ENCODE data around the gene DPH5. TPM values are rescaled to one million over a fixed set of nuclear protein-coding genes. Genes with fewer than 3 reads are reported as not detected.

Gene DPH5
- total RNA-seq, 1 experiment from 2014 or later = 76.8 TPM

- peaks cover 14% of the 10 kb centered on the region for H3K4me1 Mint-ChIP-seq (ENCODE audit: insufficient read depth, unreplicated experiment)
- no peak for DNase-seq (ENCODE audit: unreplicated experiment)
- H3K9me3 Mint-ChIP-seq (ENCODE audit: unreplicated experiment) = no peaks in the 10 kb centered on the region
- BruUV-seq (replicated peaks) = no TSS peak
- H3K27me3 Mint-ChIP-seq (ENCODE audit: insufficient read depth, unreplicated experiment) = no peaks in the 10 kb centered on the region
- TF ChIP-seq CTCF (IDR thresholded peaks at IDR 0.05; ENCODE audit: unreplicated experiment) = no peak
- ChIA-PET POLR2A (interaction anchor here (1.5 to 2.5 kb wide), 2 partner anchors 133 to 206 kb away, joined by 4 to 8 read pairs; partner anchors contain the start of gene SLC30A7), CTCF (interaction anchor here (0.7 to 1.4 kb wide), 3 partner anchors 113 to 259 kb away, joined by 3 to 6 read pairs (median 4); no protein-coding TSS in a partner anchor)
- intact Hi-C loops (cut with micrococcal nuclease) = loop anchor here (10.0 kb wide), 3 partner anchors 104 to 326 kb away; no protein-coding TSS in a partner anchor
- H3K36me3 Mint-ChIP-seq (ENCODE audit: insufficient read depth, unreplicated experiment) = peaks cover 12% of the 10 kb centered on the region
- peak overlapping the region; percentile 63 for H3K27ac Mint-ChIP-seq (ENCODE audit: low read depth, unreplicated experiment)
- no peak overlapping the region for H3K4me3 Mint-ChIP-seq (ENCODE audit: unreplicated experiment)
Observed at GRCh38 chr1:101029184-101029583, 3.6 kb upstream of the DPH5 start.

GRCh38 chr1:101028466-101028865 lies 2.9 kb upstream of the DPH5 start:
- ChIA-PET CTCF (interaction anchor here (0.7 to 1.0 kb wide), 3 partner anchors 9 to 189 kb away, joined by 3 to 6 read pairs (median 3); no protein-coding TSS in a partner anchor), POLR2A (interaction anchor here (0.7 to 3.5 kb wide), 4 partner anchors 21 to 207 kb away, joined by 3 to 25 read pairs (median 6); partner anchors contain the start of gene SLC30A7)
- no peak for DNase-seq (ENCODE audit: unreplicated experiment)
- Mint-ChIP-seq H3K27ac (ENCODE audit: low read depth, unreplicated experiment) (no peak overlapping the region), H3K4me1 (ENCODE audit: insufficient read depth, unreplicated experiment) (peaks cover 14% of the 10 kb centered on the region), H3K4me3 (ENCODE audit: unreplicated experiment) (no peak overlapping the region), H3K36me3 (ENCODE audit: insufficient read depth, unreplicated experiment) (peaks cover 12% of the 10 kb centered on the region), H3K9me3 (ENCODE audit: unreplicated experiment) (no peaks in the 10 kb centered on the region), H3K27me3 (ENCODE audit: insufficient read depth, unreplicated experiment) (no peaks in the 10 kb centered on the region)
- intact Hi-C loops (cut with micrococcal nuclease) = loop anchor here (10.0 kb wide), 3 partner anchors 104 to 326 kb away; no protein-coding TSS in a partner anchor
- no TSS peak for BruUV-seq (replicated peaks)
- no peak for TF ChIP-seq CTCF (IDR thresholded peaks at IDR 0.05; ENCODE audit: unreplicated experiment)

GRCh38 chr1:101027194-101027772 lies 1.7 kb upstream of the DPH5 start:
- Mint-ChIP-seq H3K4me1 (ENCODE audit: insufficient read depth, unreplicated experiment) (peaks cover 14% of the 10 kb centered on the region), H3K4me3 (ENCODE audit: unreplicated experiment) (peak overlapping the region; percentile 9), H3K9me3 (ENCODE audit: unreplicated experiment) (no peaks in the 10 kb centered on the region), H3K27me3 (ENCODE audit: insufficient read depth, unreplicated experiment) (no peaks in the 10 kb centered on the region), H3K27ac (ENCODE audit: low read depth, unreplicated experiment) (peak overlapping the region; percentile 34), H3K36me3 (ENCODE audit: insufficient read depth, unreplicated experiment) (peaks cover 17% of the 10 kb centered on the region)
- ChIA-PET CTCF (interaction anchor here (0.5 to 2.7 kb wide), 5 partner anchors 10 to 1353 kb away, joined by 3 to 7 read pairs (median 3); no protein-coding TSS in a partner anchor), POLR2A (interaction anchor here (0.9 to 4.3 kb wide), 5 partner anchors 13 to 210 kb away, joined by 3 to 34 read pairs (median 18); partner anchors contain the start of genes S1PR1 and SLC30A7)
- TF ChIP-seq CTCF (IDR thresholded peaks at IDR 0.05; ENCODE audit: unreplicated experiment) = no peak
- no peak for DNase-seq (ENCODE audit: unreplicated experiment)
- no TSS peak for BruUV-seq (replicated peaks)
- intact Hi-C loops (cut with micrococcal nuclease) = loop anchor here (2.0 to 10.0 kb wide), 4 partner anchors 24 to 328 kb away; no protein-coding TSS in a partner anchor

GRCh38 chr1:101026430-101026788 lies 825 bp upstream of the DPH5 start:
- Mint-ChIP-seq H3K4me1 (ENCODE audit: insufficient read depth, unreplicated experiment) (peaks cover 14% of the 10 kb centered on the region), H3K27me3 (ENCODE audit: insufficient read depth, unreplicated experiment) (no peaks in the 10 kb centered on the region), H3K9me3 (ENCODE audit: unreplicated experiment) (no peaks in the 10 kb centered on the region), H3K4me3 (ENCODE audit: unreplicated experiment) (peak overlapping the region; percentile 78), H3K36me3 (ENCODE audit: insufficient read depth, unreplicated experiment) (peaks cover 25% of the 10 kb centered on the region), H3K27ac (ENCODE audit: low read depth, unreplicated experiment) (peak overlapping the region; percentile 79)
- ChIA-PET POLR2A (interaction anchor here (0.6 to 4.3 kb wide), 12 partner anchors 8 to 255 kb away, joined by 3 to 34 read pairs (median 4); partner anchors contain the start of genes S1PR1 and SLC30A7), CTCF (interaction anchor here (1.4 to 2.7 kb wide), 2 partner anchors 11 to 212 kb away, joined by 5 to 7 read pairs; no protein-coding TSS in a partner anchor)
- BruUV-seq (replicated peaks) = no TSS peak
- TF ChIP-seq CTCF (IDR thresholded peaks at IDR 0.05; ENCODE audit: unreplicated experiment) = no peak
- intact Hi-C loops (cut with micrococcal nuclease) = loop anchor here (1.0 to 10.0 kb wide), 5 partner anchors 24 to 328 kb away; no protein-coding TSS in a partner anchor
- DNase-seq (ENCODE audit: unreplicated experiment) = no peak

Data from MCF 10A (cell line).